ENCODE results near the gene SEMA4C.
"Not testable (repeated sequence)": the region's sequence is repeated elsewhere in the genome, so short reads cannot be mapped to it uniquely, and the experiment has no call there.

SEMA4C gene

DNA sequence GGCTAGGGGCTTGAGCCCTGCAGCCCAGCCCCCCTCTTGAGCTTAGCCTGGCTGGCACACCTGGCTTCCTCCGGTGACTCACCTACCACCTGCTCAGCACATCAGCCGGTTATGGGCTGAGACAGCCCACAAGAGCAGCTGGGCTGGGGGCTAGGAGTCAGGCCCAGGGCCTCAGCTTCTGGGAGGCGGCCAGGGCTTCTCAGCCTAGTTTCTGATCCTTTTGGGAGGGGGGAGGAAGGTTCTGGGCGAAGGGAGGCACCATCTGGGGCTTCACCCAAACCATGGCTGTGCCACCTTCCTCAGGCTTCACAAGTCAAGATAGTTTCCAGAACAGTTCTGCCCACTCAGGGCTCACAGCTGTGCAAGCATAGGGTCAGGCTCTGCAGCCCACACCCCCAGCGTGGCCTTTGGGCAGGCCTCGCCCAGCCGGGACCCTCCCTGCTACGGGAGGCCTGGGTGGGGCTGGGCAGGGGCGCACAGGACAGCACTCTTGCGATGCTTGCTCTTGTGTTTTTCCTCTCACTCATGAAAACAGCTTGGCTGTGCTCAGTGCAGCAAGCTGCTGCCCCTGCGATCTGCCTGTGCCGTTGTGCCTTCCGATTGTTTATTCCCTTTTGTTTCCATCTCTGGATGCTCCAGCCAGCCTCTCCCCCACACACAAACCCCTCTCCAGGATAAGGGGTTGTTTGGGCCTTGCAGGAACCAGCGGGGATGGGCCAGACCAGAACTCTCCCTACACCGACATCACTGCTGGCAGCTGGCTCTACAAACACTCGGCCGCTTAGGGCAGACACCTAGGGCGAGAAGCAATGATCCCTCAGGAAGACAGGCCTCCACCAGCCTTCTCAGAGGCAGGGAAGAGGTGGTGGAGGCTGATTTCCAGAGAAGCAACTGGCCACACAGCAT, 26.1 kb upstream of the SEMA4C start:
- peak; percentile 94 for DNase-seq

DNA sequence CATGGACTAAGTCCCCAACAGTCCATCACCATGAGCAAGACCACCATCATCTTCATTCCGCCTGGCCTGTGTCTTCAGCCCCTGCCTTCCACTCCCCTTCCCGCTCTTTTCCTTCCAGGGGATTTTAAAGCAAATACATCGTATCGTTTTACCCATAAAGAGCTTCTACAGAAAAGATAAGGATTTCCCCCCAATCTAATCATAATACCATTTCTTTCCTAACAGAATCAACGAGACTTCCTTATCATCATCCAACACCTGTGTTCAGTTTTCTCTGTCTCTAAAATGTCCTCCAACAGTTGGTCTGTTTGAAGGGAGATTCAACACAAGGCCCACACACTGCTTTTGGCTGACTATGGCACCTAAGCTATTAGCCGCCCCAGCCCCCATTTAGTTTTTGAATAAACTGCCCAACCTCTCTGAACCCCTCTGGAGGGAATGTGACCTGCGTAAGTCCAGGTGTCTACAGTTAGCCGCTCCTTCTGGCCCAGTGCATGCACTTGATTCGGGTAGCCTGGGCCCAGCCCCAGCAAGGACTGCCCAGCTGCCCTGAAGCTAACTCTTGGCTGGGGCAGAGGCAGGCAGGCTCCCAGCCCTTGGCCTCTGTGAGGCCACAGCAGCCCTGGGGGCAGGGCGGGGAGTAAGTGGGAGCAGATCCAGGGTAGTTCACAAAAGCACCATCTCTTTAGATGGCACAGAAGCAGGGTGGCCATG, 25.3 kb upstream of the SEMA4C start:
- DNase-seq = no peak

DNA sequence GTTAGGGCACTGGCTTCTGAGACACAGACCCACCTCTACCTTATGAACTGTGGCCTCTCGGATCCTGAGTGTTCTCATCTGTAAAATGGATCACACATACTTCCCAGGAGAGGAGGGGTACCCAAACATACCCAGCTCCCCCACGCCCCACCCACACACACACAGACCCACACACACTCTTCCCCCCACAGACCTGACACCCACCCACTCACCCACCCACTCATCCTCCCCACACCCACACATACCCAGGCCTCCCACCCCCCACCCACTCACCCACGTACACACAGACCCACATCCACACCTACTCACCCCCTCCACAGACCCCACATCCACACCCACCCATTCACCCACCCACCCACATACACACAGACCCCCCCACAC, 24.3 kb upstream of the SEMA4C start:
- no peak for DNase-seq

DNA sequence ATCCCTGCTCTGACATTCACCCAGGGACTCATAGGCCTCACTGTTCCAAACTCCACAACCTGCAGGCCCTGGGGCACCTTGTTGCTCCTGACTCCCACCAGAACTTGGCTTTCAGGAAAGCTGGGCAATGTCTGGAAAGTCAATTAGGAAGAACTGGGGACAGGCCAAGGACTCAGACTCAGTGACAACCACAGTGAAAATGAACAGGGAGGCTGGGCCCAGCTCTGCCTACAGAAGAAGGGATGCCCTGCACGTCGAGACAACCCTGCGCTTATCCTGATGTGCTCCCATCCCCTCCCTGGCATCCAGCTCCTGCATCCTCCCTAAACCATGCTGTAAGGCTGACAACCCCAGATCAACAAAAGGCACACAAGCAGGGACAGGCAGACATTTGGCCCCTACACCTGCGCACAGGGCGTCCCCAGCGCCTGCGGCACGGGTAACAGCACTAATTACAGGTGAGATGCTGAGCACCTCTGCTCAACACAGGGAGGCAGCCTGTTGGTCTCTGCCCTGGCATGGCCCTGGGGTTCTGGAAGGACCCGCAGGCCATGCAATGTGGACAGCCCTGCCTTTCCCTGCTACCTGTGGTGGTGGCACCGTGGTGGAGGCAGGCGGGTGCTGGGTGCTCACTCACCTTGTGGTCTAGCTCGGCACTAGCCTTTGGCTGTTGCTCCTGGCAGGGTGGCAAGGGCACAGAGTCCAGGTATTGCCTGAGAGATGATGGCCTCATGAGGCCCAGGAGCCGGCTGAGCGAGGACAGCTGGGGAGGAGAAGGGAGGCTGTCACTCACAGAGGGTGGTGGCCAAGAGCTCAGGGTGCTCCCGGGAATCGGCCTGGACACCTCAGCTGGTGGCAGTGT, 23.6 kb upstream of the SEMA4C start:
- no peak for DNase-seq

DNA sequence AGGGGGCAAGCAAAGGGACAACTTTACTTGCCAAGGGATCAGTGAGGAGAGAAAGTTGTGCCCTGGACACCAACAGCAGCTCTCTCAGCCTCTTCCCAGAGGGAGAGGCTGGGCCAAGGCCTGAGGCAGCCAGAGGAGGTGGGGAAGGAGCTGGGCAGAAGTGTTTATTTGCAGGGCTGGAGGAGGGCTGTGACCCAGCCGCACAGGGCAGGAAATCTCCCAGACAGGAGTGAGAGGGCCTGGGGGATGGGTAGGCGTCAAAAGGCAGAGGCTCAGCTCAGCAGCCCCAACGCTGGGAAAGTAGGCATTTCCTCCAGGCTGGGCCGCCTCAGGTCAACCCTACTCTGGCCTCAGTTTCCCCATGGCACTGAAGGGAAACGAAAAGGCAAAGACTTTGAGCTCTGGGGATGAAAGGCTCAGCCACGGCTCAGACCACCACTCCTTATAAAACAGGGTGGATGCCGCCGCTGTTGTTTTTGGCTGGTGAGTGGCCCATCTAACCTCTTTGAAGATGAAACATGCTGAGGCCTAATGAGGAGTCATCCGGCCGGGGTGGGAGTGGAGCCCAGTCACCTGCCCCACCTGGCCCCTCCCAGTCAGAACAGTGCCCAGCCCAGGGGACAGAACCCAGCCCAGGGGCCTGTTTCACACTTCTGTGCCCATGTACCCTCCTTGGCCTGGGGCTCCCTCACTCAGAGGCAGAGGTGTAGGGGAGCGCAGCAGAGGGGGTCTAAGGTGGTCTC, 21.9 kb upstream of the SEMA4C start:
- DNase-seq = peak; percentile 35

DNA sequence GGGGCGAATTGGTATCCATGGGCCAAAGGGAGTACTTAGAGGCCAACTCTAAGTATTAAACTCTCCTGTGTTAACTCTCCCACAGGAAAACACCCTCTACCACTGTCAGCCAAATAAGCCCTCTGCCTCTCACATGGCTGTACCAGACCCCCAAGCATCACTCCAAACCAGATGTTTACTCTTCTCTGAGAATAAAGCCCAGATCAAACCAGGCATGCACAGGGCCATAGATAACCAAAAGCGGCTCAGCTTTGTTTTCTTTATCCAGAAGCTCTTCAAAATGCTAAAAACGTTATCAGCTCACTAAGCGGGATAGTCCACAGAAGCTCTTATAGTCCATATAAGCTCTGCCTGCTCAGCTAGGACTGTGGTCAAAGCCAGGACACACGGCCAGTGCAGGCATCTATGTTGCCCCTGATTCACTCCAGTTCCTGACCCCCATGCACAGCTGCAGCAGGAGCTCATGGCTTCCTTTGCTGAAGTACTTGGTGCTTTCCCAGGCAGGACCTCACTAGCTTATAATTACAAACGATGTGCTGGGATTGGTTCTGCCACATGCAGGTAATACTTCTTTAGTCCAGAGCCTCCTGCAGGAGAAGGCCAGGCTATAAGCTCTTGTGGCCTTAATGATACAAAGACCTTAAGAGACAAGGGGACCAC, 21.0 kb upstream of the SEMA4C start:
- no peak for DNase-seq

DNA sequence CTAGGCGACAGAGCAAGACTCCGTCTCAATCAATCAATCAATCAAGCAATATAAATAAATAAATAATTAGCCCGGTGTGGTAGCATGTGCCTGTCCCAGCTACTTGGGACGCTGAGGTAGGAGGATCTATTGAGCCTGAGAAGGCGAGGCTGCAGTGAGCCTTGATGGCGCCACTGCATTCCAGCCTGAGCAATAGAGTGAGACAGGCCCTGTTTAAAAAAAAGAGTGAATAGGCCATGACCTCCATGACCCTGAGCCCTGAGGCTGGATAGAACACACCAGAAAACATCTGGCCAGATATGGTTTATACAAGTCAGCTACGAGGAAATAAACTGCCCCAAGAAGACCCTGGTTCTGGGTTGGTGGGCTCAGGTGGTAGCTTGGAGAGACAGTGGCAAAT, 20.4 kb upstream of the SEMA4C start:
- no peak for DNase-seq

DNA sequence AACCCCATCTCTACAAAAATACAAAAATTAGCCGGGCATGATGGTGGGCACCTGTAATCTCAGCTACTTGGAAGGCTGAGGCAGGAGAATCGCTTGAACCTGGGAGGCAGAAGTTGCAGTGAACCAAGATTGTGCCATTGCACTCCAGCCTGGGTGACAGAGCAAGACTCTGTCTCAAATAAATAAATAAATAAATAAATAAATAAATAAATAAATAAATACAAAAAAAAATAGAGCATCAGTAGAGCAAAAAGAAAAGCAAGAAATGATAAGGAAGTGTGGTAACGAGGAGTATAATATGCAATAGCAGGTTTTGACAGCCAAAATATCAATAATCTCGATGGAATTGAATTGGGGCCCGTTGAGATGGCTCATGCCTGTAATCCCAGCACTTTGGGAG, 19.6 kb upstream of the SEMA4C start:
- not testable (repeated sequence) for DNase-seq

DNA sequence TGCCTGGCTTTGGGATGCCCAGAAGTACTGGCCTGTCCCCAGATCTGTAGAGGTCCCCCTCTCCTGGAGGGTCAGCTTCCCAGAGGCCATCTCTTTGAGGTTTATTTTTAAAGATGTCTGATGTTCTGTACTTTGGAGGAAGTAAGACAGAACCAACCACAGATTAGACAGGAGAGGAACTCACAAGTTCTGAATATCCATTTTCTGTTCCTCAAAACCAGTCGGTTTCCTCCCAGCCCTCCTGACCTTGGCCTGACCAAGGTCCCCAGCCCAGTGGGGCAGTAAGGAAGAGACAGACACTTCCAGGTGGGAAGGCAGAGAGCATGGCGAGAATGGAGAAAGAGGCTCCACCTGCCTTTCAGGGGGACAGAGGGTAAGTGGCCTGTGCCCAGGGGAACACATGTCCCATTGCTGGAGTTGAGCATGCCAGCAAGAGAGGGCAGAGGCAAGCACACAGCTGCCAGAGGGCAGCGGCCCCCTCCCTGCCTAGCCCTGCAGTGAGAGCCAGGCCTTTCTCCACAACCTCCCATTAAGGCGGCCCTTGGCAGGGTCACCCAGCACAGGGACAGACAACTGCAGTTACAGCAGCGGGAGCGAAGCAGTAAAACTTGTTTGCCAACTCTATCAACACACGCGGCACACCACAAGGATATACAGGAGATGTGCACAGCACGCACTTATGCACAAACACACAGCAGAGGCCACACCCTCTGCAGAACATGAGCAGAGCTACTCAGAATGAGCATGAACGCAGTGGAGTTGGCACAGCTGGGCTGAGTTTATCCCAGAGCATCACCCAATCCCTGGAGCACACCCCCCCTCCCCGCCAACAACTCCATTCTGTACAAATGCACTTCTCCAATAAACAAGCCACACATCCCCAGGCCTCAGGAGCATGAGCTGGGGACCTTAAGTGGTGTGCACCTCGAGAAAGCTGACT, 18.5 kb upstream of the SEMA4C start:
- peak; percentile 89 for DNase-seq

DNA sequence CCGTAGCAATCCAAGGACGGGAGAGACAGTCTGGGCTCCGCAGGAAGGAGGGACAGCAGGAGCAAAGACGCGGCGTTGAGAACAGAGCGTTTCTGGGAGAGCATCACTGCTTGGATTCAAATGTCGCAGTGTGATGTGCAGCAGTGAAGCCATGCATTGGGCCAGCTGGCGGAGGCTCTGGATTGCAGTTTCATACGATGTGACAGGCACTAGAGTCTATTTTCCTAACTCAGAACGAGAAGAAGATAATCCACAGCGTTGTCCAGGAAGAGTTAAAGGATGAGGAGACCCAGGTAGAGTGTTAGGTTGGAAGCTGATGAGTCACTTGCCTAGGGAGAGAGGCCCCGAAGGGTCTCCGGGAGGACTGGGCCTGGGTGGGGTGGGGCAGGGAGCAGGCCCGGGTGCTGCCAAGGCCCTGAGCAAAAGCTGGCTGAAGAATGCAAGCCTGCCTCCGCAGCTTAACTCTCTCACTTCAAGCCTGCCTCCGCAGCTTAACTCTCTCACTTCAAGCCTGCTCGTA, 17.7 kb upstream of the SEMA4C start:
- DNase-seq = no peak

DNA sequence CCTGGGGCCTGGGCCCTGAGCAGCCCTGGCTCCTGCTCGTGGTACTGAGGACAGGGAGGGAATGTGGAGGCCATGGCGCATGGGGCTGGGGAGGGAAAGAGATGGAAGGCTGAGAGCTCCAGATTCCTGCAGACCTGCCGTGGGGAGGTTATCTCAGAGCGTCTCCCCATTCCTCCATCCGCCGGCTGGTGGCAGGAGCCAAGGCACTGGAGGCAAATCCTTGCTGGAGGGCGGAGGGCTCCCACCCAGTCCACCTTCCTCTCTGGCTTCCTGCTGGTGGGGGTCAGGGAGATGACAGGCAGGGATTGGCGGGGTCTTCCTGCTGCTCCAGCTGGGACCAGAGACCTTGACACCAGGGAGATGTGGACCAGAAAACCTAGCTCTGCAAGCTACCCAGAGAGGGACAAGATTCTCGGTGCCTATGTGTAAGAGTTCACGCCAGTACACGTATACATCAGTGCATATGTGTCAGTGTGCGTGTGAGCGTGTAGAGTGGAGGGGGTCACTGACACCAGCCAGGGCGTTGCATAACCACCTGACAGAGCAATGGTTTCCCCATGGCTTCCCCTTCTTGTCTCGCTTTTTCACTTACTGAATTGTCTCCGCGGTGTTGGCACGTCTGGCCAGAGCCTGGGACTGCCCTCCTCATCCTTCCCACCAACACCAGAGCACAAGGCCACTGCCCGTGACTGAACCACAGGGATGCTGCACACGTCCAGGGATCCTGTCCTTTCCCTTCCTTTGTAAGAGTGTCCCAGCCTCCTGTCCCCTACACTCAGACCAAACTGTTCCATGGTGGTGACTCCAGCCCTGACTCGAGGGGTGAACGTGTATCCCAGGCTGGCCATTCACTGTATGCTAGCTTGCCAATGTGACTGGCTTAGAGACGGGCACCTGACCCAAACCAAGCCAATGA, 15.8 kb upstream of the SEMA4C start:
- no peak for DNase-seq

DNA sequence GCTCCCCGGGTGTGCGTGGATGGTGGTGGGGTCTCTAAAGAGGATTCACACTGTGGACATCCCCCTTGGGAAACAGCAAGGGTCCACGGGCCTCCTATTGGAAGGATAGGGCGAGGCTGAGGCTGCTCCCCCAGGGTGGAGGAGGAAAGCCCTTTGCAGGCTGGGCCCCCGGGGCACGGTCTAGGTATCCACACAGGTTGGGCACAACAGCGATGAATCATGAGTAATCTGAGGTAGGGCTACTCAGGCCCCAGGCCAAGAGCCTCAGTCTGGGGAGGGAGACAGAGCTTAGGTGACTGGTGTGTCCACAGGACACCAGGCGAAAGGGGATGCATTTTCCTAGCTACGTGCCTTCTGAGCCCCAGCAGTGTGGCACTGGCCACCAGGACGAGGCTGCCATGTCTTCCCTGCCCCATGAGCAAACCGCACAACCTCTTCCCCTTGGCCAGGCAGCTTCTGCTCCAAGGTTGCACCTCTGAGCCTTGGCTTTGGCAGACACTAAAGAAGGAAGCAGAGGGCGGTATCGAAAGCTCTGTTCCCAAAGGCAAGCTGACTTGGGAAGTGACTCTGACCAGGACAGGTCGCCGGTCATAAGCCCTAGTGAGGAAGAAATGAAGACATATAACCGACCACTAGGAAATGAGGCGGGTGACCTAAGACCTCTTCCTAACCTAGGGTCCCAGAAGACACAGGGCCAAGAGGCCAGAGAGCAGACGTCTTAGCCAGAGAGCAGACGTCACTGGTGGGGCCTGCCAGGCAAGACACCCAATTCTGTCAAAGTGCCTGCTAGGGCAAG, 14.6 kb upstream of the SEMA4C start:
- no peak for DNase-seq

DNA sequence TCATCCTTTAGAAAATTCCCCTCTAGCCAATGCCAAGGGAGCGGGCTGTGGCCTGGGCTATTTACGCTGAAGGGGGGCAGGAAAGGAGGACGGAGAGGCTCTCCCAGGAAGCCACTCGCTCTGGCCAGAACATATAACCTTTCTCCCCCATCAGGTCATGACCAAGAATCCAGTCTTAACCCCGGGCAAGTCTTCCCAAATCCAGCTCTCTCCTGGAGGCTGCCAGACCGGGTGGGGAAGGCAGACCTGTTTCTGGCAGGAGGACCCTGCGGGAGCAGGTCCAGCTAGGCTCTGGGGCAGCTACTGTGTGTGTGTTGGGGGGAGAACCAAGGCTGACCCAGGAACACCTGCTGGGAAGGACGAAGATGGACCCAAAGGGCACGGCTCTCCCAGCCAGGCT, 13.4 kb upstream of the SEMA4C start:
- DNase-seq = no peak

DNA sequence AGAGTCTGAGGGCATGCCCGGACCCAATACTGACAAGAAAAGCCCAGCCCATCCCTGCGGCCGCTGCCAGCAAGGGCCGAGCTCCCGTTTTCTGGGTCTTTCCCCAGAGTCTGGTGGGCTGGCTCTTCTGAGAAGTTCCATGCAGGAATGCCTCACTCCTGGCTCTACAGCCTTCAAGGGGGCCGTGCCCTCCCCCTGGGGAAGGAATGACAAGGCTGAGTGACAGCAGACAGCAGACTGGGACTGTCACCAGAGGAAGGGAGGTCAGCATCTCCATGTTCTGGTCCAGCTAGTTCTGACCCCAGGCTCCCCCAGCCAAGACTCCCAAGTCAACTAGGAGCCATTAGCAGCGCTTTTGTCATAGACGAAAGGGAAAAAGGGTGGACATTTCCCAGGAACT, 13.0 kb upstream of the SEMA4C start:
- no peak for DNase-seq

DNA sequence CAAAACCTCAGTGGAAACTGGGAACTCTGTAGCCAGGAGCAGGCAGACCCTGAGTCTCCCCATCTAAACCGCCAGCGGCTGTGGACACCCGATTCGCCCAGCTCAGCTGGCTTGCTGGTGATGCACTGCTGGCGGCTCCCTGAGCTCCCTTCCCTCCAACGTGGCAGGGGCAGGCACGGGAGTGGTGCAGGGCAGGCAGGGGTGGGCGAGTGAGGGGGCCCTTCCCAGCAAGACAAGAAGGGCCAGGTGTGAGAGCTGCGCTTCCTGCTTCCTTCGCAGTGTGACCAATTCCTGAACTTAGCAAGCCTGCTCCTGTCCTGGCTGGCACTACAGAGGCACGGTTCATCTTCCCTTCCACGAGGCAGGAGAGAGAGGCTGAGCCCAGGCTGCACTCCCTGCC, 12.3 kb upstream of the SEMA4C start:
- DNase-seq = no peak

DNA sequence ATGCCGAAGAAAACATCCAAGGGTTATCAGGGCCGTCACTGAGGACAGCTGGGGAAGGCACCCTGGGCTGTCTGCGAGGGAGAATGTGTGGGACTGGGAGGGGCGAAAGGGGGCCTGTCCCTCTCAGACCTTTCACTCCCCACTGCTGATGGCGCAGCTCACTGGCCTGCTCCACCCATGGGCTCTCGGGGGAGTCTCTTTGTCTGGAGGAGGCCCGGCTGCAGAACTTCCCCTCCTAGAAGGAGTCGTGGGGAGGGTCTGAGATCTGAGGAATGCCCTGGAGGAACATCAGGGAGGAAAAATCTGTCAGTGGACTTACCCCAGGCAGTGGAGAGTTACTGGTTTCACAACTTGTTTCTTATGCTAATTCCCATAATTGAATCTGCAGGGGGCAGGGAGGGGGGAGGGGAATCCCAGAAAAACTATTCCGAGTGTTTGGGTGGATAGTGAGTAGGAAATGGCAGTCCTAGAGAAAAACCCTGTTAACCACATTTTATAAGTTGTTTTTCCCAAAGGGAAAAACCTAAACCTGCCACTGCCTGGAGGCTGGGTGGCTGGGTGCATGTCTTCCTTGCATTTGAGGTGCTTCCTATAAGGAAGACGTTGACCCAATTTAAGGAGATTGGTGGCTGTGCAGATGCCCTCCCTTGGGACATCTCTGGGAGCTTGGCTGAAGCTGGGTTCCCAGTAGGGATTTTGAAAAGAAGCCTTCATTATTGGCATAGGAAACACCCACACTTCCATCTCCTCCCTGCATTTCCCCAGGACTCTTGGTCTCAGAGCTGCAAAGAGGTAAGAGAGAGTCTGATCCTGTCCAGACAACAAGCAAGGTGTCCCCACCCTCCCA, 11.7 kb upstream of the SEMA4C start:
- no peak for DNase-seq

DNA sequence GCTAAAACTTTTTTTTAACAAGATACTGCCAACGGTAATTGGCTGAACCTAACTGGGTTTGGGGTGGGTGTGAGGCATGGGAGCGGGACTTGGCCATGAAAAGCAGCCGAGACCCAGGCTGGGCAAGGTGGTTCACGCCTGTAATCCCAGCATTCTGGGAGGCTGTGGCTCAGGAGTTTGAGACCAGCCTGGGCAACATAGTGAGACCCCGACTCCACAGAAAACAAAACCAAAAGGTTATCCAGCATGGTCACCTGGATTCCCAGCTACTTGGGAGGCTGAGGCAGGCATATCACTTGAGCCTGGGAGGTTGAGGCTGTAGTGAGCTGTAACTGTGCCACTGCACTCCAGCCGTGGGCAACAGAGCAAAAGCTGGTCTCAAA, 11.0 kb upstream of the SEMA4C start:
- DNase-seq = no peak

DNA sequence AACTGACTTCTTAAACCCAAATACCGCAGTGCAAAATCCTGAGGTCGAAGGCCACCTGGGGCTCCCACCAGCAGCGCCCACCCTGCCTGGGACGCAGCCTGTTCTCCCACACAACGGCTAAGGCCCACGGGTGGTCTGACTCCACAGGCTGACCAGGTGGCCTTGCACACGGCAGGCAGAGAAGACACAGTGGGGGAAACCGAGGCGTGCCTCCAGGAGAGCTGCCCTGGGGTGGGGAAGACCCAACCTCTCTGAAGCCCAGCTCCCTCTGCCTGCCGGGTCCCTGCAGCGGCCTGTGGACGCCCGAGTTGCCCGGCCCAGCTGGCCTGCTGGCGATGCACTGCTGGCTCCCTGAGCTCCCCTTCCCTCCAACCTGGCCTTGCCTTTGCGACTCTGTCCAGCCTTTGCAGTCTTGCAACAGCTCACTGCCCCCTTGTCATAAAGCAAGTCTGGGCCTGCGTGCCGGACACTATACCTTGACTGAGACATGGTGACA, 9.7 kb upstream of the SEMA4C start:
- DNase-seq = no peak

Measured in NCI-H2029 (cell line).